ENCODE data around the gene AJM1. TPM values are rescaled to one million over a fixed set of nuclear protein-coding genes. Genes with fewer than 3 reads are reported as not detected.

The AJM1 gene
- total RNA-seq, 6 experiments from 2014 or later: 1.7 to 2.8 (median 2.6) TPM

GRCh38 chr9:136857166-136857565 lies 14.9 kb downstream of the AJM1 start:
- H3K27me3 ChIP-seq: no peaks in the 10 kb centered on the region
- intact Hi-C loops (cut with DNase I): no loop called here
- H3K4me1 ChIP-seq: peaks cover 0 to 28% (median 12%) of the 10 kb centered on the region in 4 donors
- peak; percentile 35 to 57 (median 53) for DNase-seq
- no peak for ATAC-seq
- H3K27ac ChIP-seq: no peak overlapping the region
- H3K36me3 ChIP-seq: peaks cover 0 to 11% (median 7%) of the 10 kb centered on the region in 4 donors
- no peak overlapping the region for H3K4me3 ChIP-seq
- no peak for TF ChIP-seq CTCF (IDR thresholded peaks at IDR 0.05)
- no peak for TF ChIP-seq POLR2A (IDR thresholded peaks at IDR 0.05)
- no CpG with 5 or more reads among the region's 19 CpGs for WGBS (ENCODE audit: insufficient coverage, low coverage, low lambda C conversion rate, missing lambda C conversion rate)
- H3K9me3 ChIP-seq: no peaks in the 10 kb centered on the region

DNA sequence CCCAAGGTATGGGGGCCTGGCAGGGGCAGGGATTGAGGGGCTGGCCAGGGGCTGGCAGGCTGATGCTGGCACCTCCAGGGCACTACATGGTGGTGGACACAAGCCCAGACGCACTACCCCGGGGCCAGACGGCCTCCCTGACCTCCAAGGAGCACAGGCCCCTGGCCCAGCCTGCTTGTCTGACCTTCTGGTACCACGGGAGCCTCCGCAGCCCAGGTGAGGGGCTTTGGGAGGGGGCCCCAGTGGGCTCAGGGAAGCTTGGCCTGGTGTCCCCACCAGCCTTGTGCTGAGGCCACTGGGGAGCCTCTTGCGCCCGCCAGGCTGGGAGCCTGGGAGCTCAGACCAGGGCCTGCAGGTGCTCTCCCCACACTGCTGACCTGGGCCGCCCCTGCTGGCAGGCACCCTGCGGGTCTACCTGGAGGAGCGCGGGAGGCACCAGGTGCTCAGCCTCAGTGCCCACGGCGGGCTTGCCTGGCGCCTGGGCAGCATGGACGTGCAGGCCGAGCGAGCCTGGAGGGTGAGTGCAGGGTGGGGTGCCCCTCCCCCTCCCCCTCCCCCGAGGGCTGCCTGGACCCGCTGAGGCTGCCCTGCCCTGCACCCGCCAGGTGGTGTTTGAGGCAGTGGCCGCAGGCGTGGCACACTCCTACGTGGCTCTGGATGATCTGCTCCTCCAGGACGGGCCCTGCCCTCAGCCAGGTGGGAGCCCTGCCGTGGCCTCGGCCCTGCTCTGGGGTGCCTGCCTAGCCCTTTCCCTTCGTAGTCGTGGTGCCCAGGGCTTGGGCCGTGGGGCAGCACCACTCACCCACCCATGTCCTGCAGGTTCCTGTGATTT lies 15.5 kb downstream of the AJM1 start:
- no CpG with 5 or more reads among the region's 29 CpGs for WGBS (ENCODE audit: insufficient coverage, low coverage, low lambda C conversion rate, missing lambda C conversion rate)
- Histone ChIP-seq H3K36me3 (peaks cover 0 to 17% (median 10%) of the 10 kb centered on the region in 4 donors), H3K4me3 (no peak overlapping the region), H3K4me1 (peaks cover 0 to 22% (median 10%) of the 10 kb centered on the region in 4 donors), H3K9me3 (no peaks in the 10 kb centered on the region), H3K27ac (peak overlapping the region in 1 of 3 donors; percentile 89), H3K27me3 (no peaks in the 10 kb centered on the region)
- ATAC-seq (no peak), DNase-seq (peak; percentile 25 to 58 (median 51))
- TF ChIP-seq CTCF (IDR thresholded peaks at IDR 0.05) (no peak), POLR2A (IDR thresholded peaks at IDR 0.05) (no peak)
- intact Hi-C loops (cut with DNase I): no loop called here

DNA sequence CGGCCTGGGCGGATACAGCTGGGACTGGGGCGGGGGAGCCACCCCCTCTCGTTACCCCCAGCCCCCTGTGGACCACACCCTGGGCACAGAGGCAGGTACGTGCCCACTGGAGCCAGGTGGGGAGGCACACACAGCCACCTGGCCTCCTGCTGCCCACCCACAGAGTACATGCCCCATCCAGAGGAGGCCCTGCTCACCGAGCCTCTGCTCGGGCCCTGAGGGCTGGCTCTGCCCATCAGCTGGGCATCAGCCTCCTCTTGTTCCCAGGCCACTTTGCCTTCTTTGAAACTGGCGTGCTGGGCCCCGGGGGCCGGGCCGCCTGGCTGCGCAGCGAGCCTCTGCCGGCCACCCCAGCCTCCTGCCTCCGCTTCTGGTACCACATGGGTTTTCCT lies 16.2 kb downstream of the AJM1 start:
- TF ChIP-seq POLR2A (IDR thresholded peaks at IDR 0.05) (no peak), CTCF (IDR thresholded peaks at IDR 0.05) (no peak)
- Histone ChIP-seq H3K4me1 (peaks cover 0 to 27% (median 13%) of the 10 kb centered on the region in 4 donors), H3K9me3 (no peaks in the 10 kb centered on the region), H3K4me3 (no peak overlapping the region), H3K36me3 (peaks cover 2 to 23% (median 13%) of the 10 kb centered on the region in 4 donors), H3K27ac (peak overlapping the region in 2 of 3 donors; percentile 78 to 89), H3K27me3 (no peaks in the 10 kb centered on the region)
- 100% methylated on average over 1 of the region's 15 CpGs for WGBS (ENCODE audit: insufficient coverage, low coverage, low lambda C conversion rate, missing lambda C conversion rate)
- intact Hi-C loops (cut with DNase I): no loop called here
- no peak for ATAC-seq
- peak in 1 of 3 donors; percentile 49 for DNase-seq

- ATAC-seq (peak; percentile 82 to 91 (median 88)), DNase-seq (peak; percentile 83 to 94 (median 93))
- H3K27ac ChIP-seq: peak overlapping the region in 2 of 3 donors; percentile 78 to 89
- peaks cover 3 to 28% (median 15%) of the 10 kb centered on the region in 4 donors for H3K36me3 ChIP-seq
- H3K4me3 ChIP-seq: peak overlapping the region in 1 of 3 donors; percentile 2
- H3K4me1 ChIP-seq: peaks cover 0 to 33% (median 19%) of the 10 kb centered on the region in 4 donors
- TF ChIP-seq CTCF (IDR thresholded peaks at IDR 0.05): no peak
- peak; percentile 19 for TF ChIP-seq POLR2A (IDR thresholded peaks at IDR 0.05)
- intact Hi-C loops (cut with DNase I): no loop called here
- no peaks in the 10 kb centered on the region for H3K9me3 ChIP-seq
- 40% methylated on average over 2 of the region's 20 CpGs for WGBS (ENCODE audit: insufficient coverage, low coverage, low lambda C conversion rate, missing lambda C conversion rate)
- H3K27me3 ChIP-seq: no peaks in the 10 kb centered on the region
Observed at GRCh38 chr9:136858844-136859757, 16.8 kb downstream of the AJM1 start.
